Mesendoderm (in vitro differentiated cells): Measurements from ENCODE around the gene HOXB5.

Experiments
- DNase-seq: peaks from one replicate; pipeline ENCODE4 v3.0.0; 2013
- H2AK5ac ChIP-seq: 2 replicates; pipeline ENCODE4 v1.6.1; 2013; ENCODE audit warnings: low read length, inconsistent platforms
- H2BK120ac ChIP-seq: 2 replicates; pipeline ENCODE4 v1.6.1; 2013; ENCODE audit warnings: low read depth, mild to moderate bottlenecking, low read length, moderate library complexity, mixed read lengths
- H2BK15ac ChIP-seq: replicated peaks from 2 replicates; pipeline ENCODE4 v1.6.1; 2013; ENCODE audit warnings: low read depth, mild to moderate bottlenecking, moderate library complexity
- H2BK5ac ChIP-seq: 2 replicates; pipeline ENCODE4 v1.6.1; 2013; ENCODE audit warnings: low read length, inconsistent platforms
- H3K18ac ChIP-seq: 2 replicates; pipeline ENCODE4 v1.6.1; 2013; ENCODE audit warnings: mild to moderate bottlenecking, low read length, mixed read lengths
- H3K23ac ChIP-seq: one replicate; pipeline ENCODE4 v1.6.1; 2013; ENCODE audit warnings: low read length
- H3K27ac ChIP-seq: 2 replicates; pipeline ENCODE4 v1.5.1; 2013; ENCODE audit warnings: low read depth, mild to moderate bottlenecking, inconsistent platforms, low read length, moderate library complexity
- H3K27me3 ChIP-seq: 2 replicates; pipeline ENCODE4 v1.6.1; 2013; ENCODE audit warnings: low read length, control low read depth, mild to moderate bottlenecking, inconsistent platforms; ENCODE audit not compliant: insufficient read depth, poor library complexity
- H3K36me3 ChIP-seq: 2 replicates; pipeline ENCODE4 v1.6.1; 2013; ENCODE audit warnings: low read length, inconsistent platforms; ENCODE audit not compliant: control insufficient read depth, insufficient read depth
- H3K4ac ChIP-seq: one replicate; pipeline ENCODE4 v1.6.1; 2013; ENCODE audit warnings: low read depth, mild to moderate bottlenecking, low read length, moderate library complexity
- H3K4me1 ChIP-seq: 2 replicates; pipeline ENCODE4 v1.6.1; 2013; ENCODE audit warnings: low read depth, low read length, inconsistent platforms; ENCODE audit not compliant: control insufficient read depth
- H3K4me2 ChIP-seq: 2 replicates; pipeline ENCODE4 v1.6.1; 2013; ENCODE audit warnings: low read length
- H3K4me3 ChIP-seq: 2 replicates; pipeline ENCODE4 v1.5.1; 2013; ENCODE audit warnings: mild to moderate bottlenecking, low read length
- H3K56ac ChIP-seq: one replicate; pipeline ENCODE4 v1.6.1; 2013; ENCODE audit warnings: low read length
- H3K79me1 ChIP-seq: 2 replicates; pipeline ENCODE4 v1.6.1; 2013; ENCODE audit warnings: low read length, inconsistent platforms
- H3K79me2 ChIP-seq: 2 replicates; pipeline ENCODE4 v1.6.1; 2013; ENCODE audit warnings: mild to moderate bottlenecking, low read length; ENCODE audit not compliant: control insufficient read depth, insufficient read depth
- H3K9ac ChIP-seq: 2 replicates; pipeline ENCODE4 v1.6.1; 2013; ENCODE audit warnings: low read length, inconsistent platforms
- H4K5ac ChIP-seq: one replicate; pipeline ENCODE4 v1.6.1; 2013; ENCODE audit warnings: low read length
- H4K8ac ChIP-seq: one replicate; pipeline ENCODE4 v1.6.1; 2013; ENCODE audit warnings: low read depth, mild to moderate bottlenecking, control low read depth, low read length, moderate library complexity
- WGBS: extraction: QIAGEN DNeasy Blood & Tissue Kit; methylation state at CpG from one replicate; pipeline ENCODE4 v1.1.7; 2013; ENCODE audit warnings: low lambda C conversion rate, missing lambda C conversion rate; ENCODE audit not compliant: insufficient coverage; ENCODE audit errors: extremely low coverage; 5-methylcytosine and 5-hydroxymethylcytosine counted together

HOXB5 gene

DNA sequence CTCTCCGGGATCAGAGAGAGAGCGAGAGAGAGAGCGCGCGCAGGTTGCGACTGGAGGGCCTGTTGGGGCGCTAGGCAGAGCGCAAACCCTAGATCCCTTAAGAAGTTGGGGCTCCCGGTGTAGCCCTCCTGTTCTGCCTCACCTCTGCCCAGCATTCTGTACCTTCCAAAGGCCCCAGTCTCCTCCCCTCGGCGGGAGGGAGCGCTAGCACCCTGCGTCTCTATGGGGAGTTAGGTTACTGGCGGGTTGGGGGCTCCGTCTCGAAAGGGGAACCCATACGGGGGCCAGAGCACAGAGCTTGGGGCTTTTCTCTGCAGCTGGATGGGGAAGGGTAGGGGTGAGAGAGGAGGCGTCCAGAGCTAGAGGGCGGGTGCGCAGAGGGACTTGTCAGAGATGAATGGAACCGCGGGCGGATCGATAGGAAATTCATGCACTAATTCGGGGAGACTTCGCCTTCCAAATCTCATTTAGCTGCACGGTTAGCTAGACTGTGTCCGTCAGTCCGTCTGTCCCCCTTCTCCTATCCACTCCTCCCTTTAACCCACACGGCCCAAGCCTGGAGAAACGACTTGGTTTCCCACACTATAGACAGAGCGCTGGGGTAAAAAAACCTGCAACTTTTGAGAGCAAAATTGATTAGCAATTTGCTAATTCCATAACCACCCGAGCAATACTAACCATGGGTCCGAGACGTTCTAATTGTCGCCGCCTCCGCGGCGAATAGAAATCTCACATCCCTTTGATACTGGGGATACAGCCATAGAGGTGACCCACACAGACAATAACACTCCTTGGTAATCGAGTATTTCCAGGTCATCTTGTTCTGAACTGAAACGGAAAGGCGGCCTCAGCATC is 14.7 kb downstream of the HOXB5 start:
- Histone ChIP-seq H3K4me1 (peaks cover 1% of the 10 kb centered on the region), H3K79me1 (no peaks in the 10 kb centered on the region), H3K4me3 (no peak overlapping the region), H3K27me3 (peaks cover 90% of the 10 kb centered on the region), H3K18ac (no peak overlapping the region), H2AK5ac (no peak overlapping the region), H2BK15ac (no peak overlapping the region), H3K4me2 (peak overlapping the region; percentile 59), H3K9ac (no peak overlapping the region), H3K36me3 (no peaks in the 10 kb centered on the region), H3K27ac (no peak overlapping the region), H3K79me2 (no peaks in the 10 kb centered on the region), H3K56ac (no peak overlapping the region), H3K23ac (no peak overlapping the region), H2BK5ac (no peak overlapping the region), H3K4ac (no peak overlapping the region), H4K8ac (no peak overlapping the region), H2BK120ac (no peak overlapping the region), H4K5ac (no peak overlapping the region)
- no CpG with 5 or more reads among the region's 43 CpGs for WGBS
- DNase-seq: no peak

DNA sequence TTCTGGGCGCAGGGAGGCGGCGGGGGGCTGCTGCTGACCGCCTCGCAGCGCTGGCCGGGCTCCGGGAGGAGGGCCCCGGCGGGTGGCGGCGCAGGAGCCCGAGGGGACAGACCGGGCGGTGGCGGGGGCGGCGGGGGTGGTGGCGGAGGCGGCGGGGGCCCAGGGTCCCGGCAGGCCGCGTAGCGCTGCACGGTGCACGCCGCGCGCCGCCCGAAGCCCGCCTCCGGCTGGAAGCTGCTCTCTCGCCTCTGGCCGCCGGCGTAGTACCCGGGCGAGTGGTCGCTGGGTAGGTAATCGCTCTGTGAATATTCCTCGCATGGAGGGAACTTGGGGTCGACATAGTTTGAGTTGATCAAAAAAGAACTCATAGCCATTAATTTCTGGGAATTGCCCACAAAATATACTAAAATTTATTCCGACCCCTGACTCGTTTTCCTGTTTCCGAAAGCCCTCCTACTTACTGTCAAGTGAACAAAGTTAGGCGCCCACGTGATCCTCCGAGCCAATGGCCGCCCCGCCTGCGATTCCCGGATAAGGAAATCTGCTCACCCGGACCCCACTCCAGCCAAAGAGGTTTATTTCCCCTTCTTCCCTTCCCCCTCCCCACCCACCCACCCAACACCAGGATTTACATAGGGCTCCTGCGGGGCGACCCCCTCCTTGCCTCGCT is 15.5 kb downstream of the HOXB5 start, which contains the start of gene HOXB4:
TSS of gene HOXB4 (minus strand) at position 405 of the 670 bp plus-strand sequence. CDS start at position 374, 31 bp downstream.
- Histone ChIP-seq H3K4me2 (peak within 1 kb of the TSS; percentile 79), H3K27me3 (peaks cover 90% of the 10 kb centered on the region), H2BK120ac (no peak within 1 kb of the TSS), H3K4me3 (no peak within 1 kb of the TSS), H2AK5ac (no peak within 1 kb of the TSS), H3K36me3 (no peaks in the 10 kb centered on the region), H3K56ac (no peak within 1 kb of the TSS), H4K8ac (no peak within 1 kb of the TSS), H3K79me1 (no peaks in the 10 kb centered on the region), H2BK5ac (no peak within 1 kb of the TSS), H2BK15ac (no peak within 1 kb of the TSS), H3K23ac (no peak within 1 kb of the TSS), H3K79me2 (no peaks in the 10 kb centered on the region), H3K4ac (no peak within 1 kb of the TSS), H3K4me1 (peaks cover 1% of the 10 kb centered on the region), H3K18ac (no peak within 1 kb of the TSS), H4K5ac (no peak within 1 kb of the TSS), H3K9ac (no peak within 1 kb of the TSS), H3K27ac (no peak within 1 kb of the TSS)
- WGBS: no CpG with 5 or more reads among the region's 58 CpGs
- DNase-seq: peak; percentile 75

DNA sequence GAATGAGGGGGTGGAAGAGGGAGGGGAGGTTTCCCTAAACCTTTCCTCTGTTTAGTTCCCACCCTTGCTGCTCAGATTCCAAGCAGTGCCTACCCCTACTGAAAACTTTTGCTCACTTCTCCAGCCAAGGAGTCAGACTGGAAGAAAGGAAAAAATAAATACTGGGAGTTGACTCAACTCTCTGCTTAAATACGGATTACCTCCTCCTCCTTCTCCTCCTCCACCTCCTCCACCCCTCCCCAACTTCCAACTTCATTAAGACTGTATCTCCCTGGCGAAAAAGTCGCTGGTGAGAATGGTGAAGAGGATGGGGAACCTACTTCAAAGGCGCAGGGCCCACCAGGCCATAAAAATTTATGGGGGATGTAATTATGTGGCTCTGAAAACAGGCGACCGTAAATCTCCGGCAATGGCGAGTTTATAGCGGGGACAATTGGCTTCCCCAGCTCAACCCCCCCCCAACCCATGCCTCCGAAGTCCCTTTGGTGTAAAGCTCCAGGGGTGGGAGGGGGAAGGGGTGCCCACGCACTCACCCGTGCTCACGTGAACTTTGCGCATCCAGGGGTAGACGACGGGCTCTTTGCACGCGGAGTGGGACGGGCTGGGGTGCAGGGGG is 16.1 kb downstream of the HOXB5 start:
- H3K79me2 ChIP-seq: no peaks in the 10 kb centered on the region
- H3K36me3 ChIP-seq: no peaks in the 10 kb centered on the region
- H4K5ac ChIP-seq: no peak overlapping the region
- H3K9ac ChIP-seq: no peak overlapping the region
- H3K4ac ChIP-seq: no peak overlapping the region
- WGBS: no CpG with 5 or more reads among the region's 19 CpGs
- no peak overlapping the region for H4K8ac ChIP-seq
- H3K4me2 ChIP-seq: no peak overlapping the region
- H3K18ac ChIP-seq: no peak overlapping the region
- H2BK5ac ChIP-seq: no peak overlapping the region
- H3K79me1 ChIP-seq: no peaks in the 10 kb centered on the region
- H3K23ac ChIP-seq: no peak overlapping the region
- peaks cover 90% of the 10 kb centered on the region for H3K27me3 ChIP-seq
- no peak overlapping the region for H3K56ac ChIP-seq
- no peak overlapping the region for H2AK5ac ChIP-seq
- no peak overlapping the region for H2BK120ac ChIP-seq
- no peak for DNase-seq
- H3K4me1 ChIP-seq: peaks cover 1% of the 10 kb centered on the region
- H2BK15ac ChIP-seq: no peak overlapping the region
- H3K27ac ChIP-seq: no peak overlapping the region
- H3K4me3 ChIP-seq: no peak overlapping the region

DNA sequence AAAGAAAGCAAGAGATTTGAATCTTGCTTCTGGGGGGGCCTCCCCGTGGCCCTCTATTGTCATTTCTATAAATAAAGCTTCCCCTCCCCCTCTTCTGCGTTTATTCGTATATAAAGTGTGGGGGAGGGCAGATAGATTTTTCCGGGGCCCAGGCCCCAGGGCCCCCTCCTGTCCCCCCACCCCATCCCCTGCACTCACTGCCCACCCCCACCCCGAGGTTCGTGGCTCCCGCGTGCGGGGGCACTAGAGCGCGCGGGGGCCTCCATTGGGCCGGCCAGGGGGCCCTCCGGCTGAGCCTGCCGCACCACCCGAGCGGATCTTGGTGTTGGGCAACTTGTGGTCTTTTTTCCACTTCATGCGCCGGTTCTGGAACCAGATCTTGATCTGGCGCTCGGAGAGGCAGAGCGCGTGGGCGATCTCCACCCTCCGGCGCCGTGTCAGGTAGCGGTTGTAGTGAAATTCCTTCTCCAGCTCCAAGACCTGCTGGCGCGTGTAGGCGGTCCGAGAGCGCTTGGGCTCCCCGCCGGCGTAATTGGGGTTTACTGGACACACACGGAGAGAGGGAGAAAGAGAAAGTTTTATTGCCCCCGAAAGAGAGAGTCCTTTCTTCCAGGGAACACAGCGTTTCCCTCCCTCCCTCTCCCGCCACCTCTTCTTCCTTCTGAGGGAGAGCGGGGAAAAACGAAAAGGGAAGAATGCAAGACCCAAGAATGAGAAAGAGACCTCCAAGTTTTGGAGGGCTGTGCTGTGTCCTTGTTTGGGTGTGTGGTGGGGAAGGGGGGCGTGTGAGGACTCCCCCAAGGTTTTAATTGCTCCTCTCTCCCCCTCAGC is 16.9 kb downstream of the HOXB5 start:
- H3K4me2 ChIP-seq: no peak overlapping the region
- no peak overlapping the region for H3K56ac ChIP-seq
- H3K4me3 ChIP-seq: no peak overlapping the region
- H3K9ac ChIP-seq: no peak overlapping the region
- H4K5ac ChIP-seq: no peak overlapping the region
- no peak overlapping the region for H3K23ac ChIP-seq
- peaks cover 1% of the 10 kb centered on the region for H3K4me1 ChIP-seq
- H3K79me2 ChIP-seq: no peaks in the 10 kb centered on the region
- H2BK5ac ChIP-seq: no peak overlapping the region
- DNase-seq: no peak
- no peak overlapping the region for H2BK120ac ChIP-seq
- no peaks in the 10 kb centered on the region for H3K36me3 ChIP-seq
- H3K27me3 ChIP-seq: peaks cover 90% of the 10 kb centered on the region
- H3K4ac ChIP-seq: no peak overlapping the region
- whole genome bisulfite sequencing: no CpG with 5 or more reads among the region's 43 CpGs
- no peak overlapping the region for H3K18ac ChIP-seq
- H2AK5ac ChIP-seq: no peak overlapping the region
- no peak overlapping the region for H4K8ac ChIP-seq
- no peaks in the 10 kb centered on the region for H3K79me1 ChIP-seq
- no peak overlapping the region for H2BK15ac ChIP-seq
- no peak overlapping the region for H3K27ac ChIP-seq

DNA sequence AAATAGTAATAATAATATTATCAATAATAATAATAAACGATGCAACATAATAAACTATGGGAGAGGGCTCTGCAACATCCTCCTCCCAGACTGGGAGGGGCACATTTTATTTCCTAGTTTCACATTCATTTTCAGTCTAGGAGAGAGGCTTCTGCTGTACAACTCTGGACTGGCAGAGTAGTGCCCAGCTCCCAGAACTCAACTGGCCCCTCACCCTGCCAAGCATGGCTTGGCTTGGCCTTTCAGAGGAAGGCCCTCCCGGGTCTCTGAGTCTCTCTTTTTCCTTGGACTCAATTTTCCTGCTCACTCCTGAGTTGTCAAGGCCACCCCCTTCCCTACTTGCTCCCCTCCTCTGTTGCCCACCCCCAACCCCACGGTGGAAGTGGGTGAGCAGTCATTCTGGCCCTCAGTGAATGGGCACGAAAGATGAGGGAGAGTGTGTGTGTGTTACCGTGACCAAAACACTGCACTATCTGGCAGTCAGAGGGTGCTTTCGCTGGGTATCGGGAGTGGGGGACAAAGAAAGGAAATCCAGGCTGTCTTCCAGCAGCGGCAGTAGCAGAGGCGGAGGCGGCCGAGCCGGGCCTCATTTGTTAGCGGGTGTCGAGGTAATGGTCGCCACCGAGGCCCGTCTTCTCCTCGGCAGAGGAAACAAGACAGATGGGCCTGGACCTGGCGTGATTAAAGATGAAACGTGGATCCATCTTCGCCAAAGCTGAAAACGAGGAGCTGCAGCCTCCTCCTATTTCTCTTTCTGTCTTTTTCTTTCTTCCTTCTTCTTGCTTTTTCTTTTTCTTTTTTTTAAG is 17.7 kb downstream of the HOXB5 start:
- Histone ChIP-seq H3K56ac (no peak overlapping the region), H2BK120ac (no peak overlapping the region), H3K18ac (no peak overlapping the region), H2BK5ac (no peak overlapping the region), H3K23ac (no peak overlapping the region), H3K79me1 (no peaks in the 10 kb centered on the region), H3K9ac (no peak overlapping the region), H3K79me2 (no peaks in the 10 kb centered on the region), H3K27ac (no peak overlapping the region), H3K36me3 (no peaks in the 10 kb centered on the region), H2AK5ac (no peak overlapping the region), H3K27me3 (peaks cover 90% of the 10 kb centered on the region), H2BK15ac (no peak overlapping the region), H3K4ac (no peak overlapping the region), H3K4me1 (peaks cover 1% of the 10 kb centered on the region), H4K5ac (no peak overlapping the region), H4K8ac (no peak overlapping the region), H3K4me2 (no peak overlapping the region), H3K4me3 (no peak overlapping the region)
- no CpG with 5 or more reads among the region's 22 CpGs for WGBS
- DNase-seq: no peak
